Nephron (organoid): ENCODE measurements around the gene PLA2G4B.

ENCODE experiments used
- H3K27ac Mint-ChIP-seq, 3 experiments: 2 replicates each; pipeline ENCODE4 v1.8.0; 2020; ENCODE audit warnings: mixed read lengths in 3 of 3, mild to moderate bottlenecking in 2 of 3, moderate library complexity in 1 of 3
- H3K27me3 Mint-ChIP-seq: 2 replicates; pipeline ENCODE4 v1.8.0; 2021; ENCODE audit warnings: low read depth, mild to moderate bottlenecking, moderate library complexity, mixed read lengths
- H3K36me3 Mint-ChIP-seq: 2 replicates; pipeline ENCODE4 v1.8.0; 2020; ENCODE audit warnings: low read depth, mixed read lengths
- H3K4me1 Mint-ChIP-seq: 2 replicates; pipeline ENCODE4 v1.8.0; 2020; ENCODE audit warnings: mixed read lengths
- H3K4me3 Mint-ChIP-seq, 3 experiments: 2 replicates each; pipeline ENCODE4 v1.8.0; 2020; ENCODE audit warnings: mild to moderate bottlenecking in 3 of 3, mixed read lengths in 3 of 3, moderate library complexity in 2 of 3
- H3K9me3 Mint-ChIP-seq: 2 replicates; pipeline ENCODE4 v1.8.0; 2020; ENCODE audit warnings: mixed read lengths
- TF ChIP-seq, protein P1 (sequence below), 3 experiments: fragments of 200-600 bp; sonication (generic); IDR thresholded peaks; one replicate each; pipeline ENCODE4 v1.5.0; 2021; ENCODE audit warnings: antibody characterized with exemption in 3 of 3; ENCODE audit not compliant: unreplicated experiment in 3 of 3

PLA2G4B gene

DNA sequence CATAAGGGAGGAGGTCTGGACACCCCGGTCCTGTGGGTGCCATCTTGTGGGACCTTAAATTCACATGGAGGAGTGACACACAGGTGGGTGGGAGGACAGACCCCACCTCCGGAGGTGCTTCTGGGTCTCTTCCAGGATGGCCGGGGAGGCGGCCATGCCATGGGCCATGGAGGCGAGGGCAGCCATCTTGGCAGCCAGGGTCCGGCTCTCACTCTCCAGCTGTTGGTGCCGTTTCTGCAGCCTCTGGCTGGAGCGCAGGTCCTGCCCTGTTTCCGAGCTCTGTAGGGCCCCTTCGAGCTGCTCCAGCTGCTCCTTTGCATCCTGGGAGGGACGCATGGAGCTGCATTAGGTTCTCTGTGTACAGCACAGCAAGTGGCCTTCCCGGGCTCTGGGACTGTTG lies 36.1 kb downstream of the PLA2G4B start:
- H3K9me3 Mint-ChIP-seq: no peaks in the 10 kb centered on the region
- H3K36me3 Mint-ChIP-seq: no peaks in the 10 kb centered on the region
- no peak overlapping the region for H3K4me3 Mint-ChIP-seq
- no peak overlapping the region for H3K27ac Mint-ChIP-seq
- peaks cover 10% of the 10 kb centered on the region for H3K4me1 Mint-ChIP-seq
- H3K27me3 Mint-ChIP-seq: peaks cover 12% of the 10 kb centered on the region
- TF ChIP-seq, protein P1, sequence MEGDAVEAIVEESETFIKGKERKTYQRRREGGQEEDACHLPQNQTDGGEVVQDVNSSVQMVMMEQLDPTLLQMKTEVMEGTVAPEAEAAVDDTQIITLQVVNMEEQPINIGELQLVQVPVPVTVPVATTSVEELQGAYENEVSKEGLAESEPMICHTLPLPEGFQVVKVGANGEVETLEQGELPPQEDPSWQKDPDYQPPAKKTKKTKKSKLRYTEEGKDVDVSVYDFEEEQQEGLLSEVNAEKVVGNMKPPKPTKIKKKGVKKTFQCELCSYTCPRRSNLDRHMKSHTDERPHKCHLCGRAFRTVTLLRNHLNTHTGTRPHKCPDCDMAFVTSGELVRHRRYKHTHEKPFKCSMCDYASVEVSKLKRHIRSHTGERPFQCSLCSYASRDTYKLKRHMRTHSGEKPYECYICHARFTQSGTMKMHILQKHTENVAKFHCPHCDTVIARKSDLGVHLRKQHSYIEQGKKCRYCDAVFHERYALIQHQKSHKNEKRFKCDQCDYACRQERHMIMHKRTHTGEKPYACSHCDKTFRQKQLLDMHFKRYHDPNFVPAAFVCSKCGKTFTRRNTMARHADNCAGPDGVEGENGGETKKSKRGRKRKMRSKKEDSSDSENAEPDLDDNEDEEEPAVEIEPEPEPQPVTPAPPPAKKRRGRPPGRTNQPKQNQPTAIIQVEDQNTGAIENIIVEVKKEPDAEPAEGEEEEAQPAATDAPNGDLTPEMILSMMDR (IDR thresholded peaks at IDR 0.05; ENCODE audit: unreplicated experiment in 3 of 3): no peak

DNA sequence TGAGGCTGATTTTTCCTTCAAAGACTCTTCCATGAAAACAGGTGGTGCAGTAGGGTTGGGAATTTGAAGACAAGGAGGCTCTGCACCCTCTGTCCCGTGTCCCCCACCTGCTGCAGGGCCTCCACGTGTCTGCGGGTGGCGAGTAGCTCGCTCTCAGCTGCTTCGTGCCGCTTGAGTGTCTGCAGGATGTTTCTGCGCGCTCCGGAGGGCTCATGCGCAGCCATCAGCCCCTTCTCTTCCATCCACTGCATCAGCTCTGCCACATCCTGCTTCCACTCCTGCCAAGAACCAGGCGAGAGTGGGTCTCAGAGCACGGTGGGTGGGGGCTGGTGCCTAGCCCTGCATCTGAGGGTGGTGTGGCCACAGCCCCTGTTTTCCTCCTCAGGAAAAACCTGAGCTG lies 37.4 kb downstream of the PLA2G4B start:
- no peak overlapping the region for H3K27ac Mint-ChIP-seq
- no peak overlapping the region for H3K4me3 Mint-ChIP-seq
- H3K36me3 Mint-ChIP-seq: no peaks in the 10 kb centered on the region
- TF ChIP-seq, protein P1 (IDR thresholded peaks at IDR 0.05; ENCODE audit: unreplicated experiment in 3 of 3): no peak
- peaks cover 10% of the 10 kb centered on the region for H3K27me3 Mint-ChIP-seq
- no peaks in the 10 kb centered on the region for H3K9me3 Mint-ChIP-seq
- H3K4me1 Mint-ChIP-seq: peaks cover 5% of the 10 kb centered on the region

DNA sequence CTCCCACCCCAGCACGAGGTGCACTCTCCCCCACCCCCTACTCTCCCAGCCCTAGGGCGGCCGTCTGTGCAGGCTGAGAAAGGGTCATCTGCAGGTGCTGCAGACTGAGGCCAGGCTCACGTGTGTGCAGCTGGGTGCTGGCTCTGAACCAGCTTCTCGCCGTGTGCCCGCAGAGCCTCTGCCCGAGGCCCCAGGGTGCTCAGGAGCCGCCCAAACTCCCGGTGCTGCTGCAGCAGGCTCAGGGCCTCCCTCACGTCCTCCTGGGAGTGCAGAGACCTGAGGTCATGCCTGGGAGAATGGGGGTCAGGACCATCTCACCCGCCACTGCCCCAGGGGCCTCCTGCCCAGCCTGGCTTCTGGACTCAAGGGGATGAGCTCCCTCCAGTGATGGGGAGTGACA lies 38.0 kb downstream of the PLA2G4B start:
- Mint-ChIP-seq H3K9me3 (no peaks in the 10 kb centered on the region), H3K4me3 (no peak overlapping the region), H3K27ac (no peak overlapping the region), H3K36me3 (no peaks in the 10 kb centered on the region), H3K27me3 (peaks cover 17% of the 10 kb centered on the region), H3K4me1 (peaks cover 10% of the 10 kb centered on the region)
- TF ChIP-seq, protein P1 (IDR thresholded peaks at IDR 0.05; ENCODE audit: unreplicated experiment in 3 of 3): no peak

DNA sequence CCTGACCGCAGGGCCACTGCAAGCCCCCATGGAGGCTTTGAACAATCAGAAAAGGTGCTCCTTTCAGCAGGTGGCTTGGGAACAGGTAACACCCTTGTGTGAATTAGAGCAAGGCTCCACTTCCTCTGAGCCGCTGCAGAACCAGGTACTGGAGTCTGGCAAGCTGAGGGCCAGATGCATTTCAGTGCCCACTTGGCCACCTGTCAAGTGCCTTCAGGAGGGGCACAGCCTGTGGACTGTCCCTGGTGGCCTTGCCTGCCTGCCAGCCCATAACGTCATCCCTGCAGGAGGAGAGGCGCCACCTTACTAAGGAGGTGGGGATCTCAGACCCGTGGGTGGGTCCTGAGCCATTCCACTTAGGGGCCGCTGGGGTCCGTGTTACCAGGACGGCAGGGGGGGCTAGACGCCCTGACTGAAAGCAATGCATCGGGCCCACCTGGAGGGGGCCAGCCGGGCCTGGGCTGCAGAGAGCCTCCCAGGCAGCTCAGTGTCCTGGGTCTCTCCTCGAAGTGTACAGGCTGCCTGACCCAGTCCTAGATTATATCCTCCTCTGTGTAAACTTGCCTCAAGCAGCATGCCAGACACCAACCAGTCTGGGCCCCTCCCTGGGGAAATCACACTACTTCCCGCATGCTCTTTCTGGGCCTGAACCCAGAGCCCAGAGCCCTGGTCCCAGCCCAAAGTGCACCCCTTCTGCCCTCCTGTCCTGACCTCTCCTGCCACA lies 39.1 kb downstream of the PLA2G4B start:
- peaks cover 21% of the 10 kb centered on the region for H3K27me3 Mint-ChIP-seq
- H3K9me3 Mint-ChIP-seq: no peaks in the 10 kb centered on the region
- TF ChIP-seq, protein P1 (IDR thresholded peaks at IDR 0.05; ENCODE audit: unreplicated experiment in 3 of 3): no peak
- H3K27ac Mint-ChIP-seq: no peak overlapping the region
- no peak overlapping the region for H3K4me3 Mint-ChIP-seq
- H3K36me3 Mint-ChIP-seq: no peaks in the 10 kb centered on the region
- H3K4me1 Mint-ChIP-seq: peaks cover 15% of the 10 kb centered on the region

DNA sequence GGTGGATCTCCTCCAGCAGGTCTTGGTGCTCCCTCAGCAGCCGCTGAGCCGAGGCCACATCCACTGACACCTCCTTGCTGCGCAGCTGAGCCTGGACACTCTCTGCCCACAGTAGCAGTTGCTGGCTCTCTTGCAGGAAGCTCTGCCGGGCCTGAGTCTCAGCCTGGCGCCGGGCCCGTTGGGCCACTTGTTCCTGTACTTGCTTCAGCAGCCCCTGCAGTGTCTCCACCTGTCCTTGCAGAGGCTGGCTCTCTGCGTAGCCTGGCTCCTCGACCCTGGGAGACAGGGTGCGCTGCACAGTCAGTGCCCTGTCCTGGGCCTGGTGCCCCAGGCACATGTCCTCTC lies 39.7 kb downstream of the PLA2G4B start:
- Mint-ChIP-seq H3K36me3 (no peaks in the 10 kb centered on the region), H3K27ac (no peak overlapping the region), H3K27me3 (peaks cover 22% of the 10 kb centered on the region), H3K9me3 (no peaks in the 10 kb centered on the region), H3K4me1 (peaks cover 15% of the 10 kb centered on the region), H3K4me3 (no peak overlapping the region)
- TF ChIP-seq, protein P1 (IDR thresholded peaks at IDR 0.05; ENCODE audit: unreplicated experiment in 3 of 3): no peak

DNA sequence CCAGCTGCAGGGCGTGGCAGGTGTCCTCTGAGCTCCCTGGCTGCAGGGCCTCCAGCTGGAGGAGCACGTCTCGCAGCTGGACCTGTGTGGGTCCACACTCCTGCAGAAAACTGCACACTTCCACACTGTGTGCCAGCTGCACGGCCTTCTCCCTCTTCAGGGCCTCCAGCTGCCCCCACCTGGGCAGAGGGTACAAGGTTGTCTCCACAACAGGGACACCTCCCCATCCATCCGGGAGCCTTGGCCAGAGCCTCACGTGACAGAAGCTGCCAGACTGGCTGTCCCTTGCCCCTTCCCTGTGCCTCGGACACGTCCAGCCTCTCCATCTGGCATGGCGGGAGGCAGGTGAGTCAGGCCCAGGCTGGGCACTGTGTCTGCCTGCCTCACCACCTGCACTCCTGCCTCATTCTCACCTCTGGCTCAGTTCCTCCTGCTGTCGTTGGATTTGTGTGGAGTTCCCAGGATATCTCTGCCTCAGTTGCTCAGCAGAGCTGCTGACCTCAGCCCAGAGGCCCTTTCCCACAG lies 40.7 kb downstream of the PLA2G4B start:
- peaks cover 15% of the 10 kb centered on the region for H3K4me1 Mint-ChIP-seq
- TF ChIP-seq, protein P1 (IDR thresholded peaks at IDR 0.05; ENCODE audit: unreplicated experiment in 3 of 3): no peak

More for the DNA sequence above, 40.7 kb downstream of the PLA2G4B start:
- no peak overlapping the region for H3K27ac Mint-ChIP-seq
- no peak overlapping the region for H3K4me3 Mint-ChIP-seq
- H3K9me3 Mint-ChIP-seq: no peaks in the 10 kb centered on the region
- H3K36me3 Mint-ChIP-seq: no peaks in the 10 kb centered on the region
- H3K27me3 Mint-ChIP-seq: peaks cover 28% of the 10 kb centered on the region
